Esophagus (tissue), 2 donors: ENCODE measurements around the gene OR13D1. TPM values are rescaled to one million over a fixed set of nuclear protein-coding genes. Genes with fewer than 3 reads are reported as not detected.
"Not testable (repeated sequence)": the region's sequence is repeated elsewhere in the genome, so short reads cannot be mapped to it uniquely, and the experiment has no call there.

ENCODE experiments used
- H3K27ac ChIP-seq, 2 donors: one replicate each; pipeline ENCODE4 v1.5.1; 2013; ENCODE audit warnings: low read depth in 2 of 2, mild to moderate bottlenecking in 2 of 2, inconsistent platforms in 1 of 2, low read length in 1 of 2, moderate library complexity in 1 of 2
- H3K27me3 ChIP-seq, 2 donors: one replicate each; pipeline ENCODE4 v1.6.1; 2013; ENCODE audit warnings: low read length in 2 of 2, control low read depth in 1 of 2, mild to moderate bottlenecking in 1 of 2; ENCODE audit not compliant: insufficient read depth in 2 of 2, control insufficient read depth in 1 of 2
- H3K36me3 ChIP-seq, 2 donors: one replicate each; pipeline ENCODE4 v1.6.1; 2013; ENCODE audit warnings: low read length in 1 of 2; ENCODE audit not compliant: control insufficient read depth in 2 of 2, insufficient read depth in 2 of 2
- H3K4me1 ChIP-seq, 2 donors: one replicate each; pipeline ENCODE4 v1.6.1; 2013; ENCODE audit warnings: low read length in 1 of 2; ENCODE audit not compliant: control insufficient read depth in 2 of 2, insufficient read depth in 2 of 2
- H3K4me3 ChIP-seq, 2 donors: one replicate each; pipeline ENCODE4 v1.5.1; 2013; ENCODE audit warnings: low read length in 2 of 2, mild to moderate bottlenecking in 2 of 2, low read depth in 1 of 2, moderate library complexity in 1 of 2
- H3K9me3 ChIP-seq, 2 donors: one replicate each; pipeline ENCODE4 v1.6.1; 2013; ENCODE audit warnings: mild to moderate bottlenecking in 2 of 2, low read depth in 1 of 2, low read length in 1 of 2, moderate library complexity in 1 of 2; ENCODE audit not compliant: control insufficient read depth in 2 of 2, insufficient read depth in 1 of 2
- WGBS, 2 donors: extraction: QIAGEN DNeasy Blood & Tissue Kit; methylation state at CpG; one replicate each; pipeline ENCODE4 v1.1.7; 2013; 5-methylcytosine and 5-hydroxymethylcytosine counted together
- polyA plus RNA-seq, 2 donors: library from polyadenylated mRNA; stranded (reverse); fragments of 200-250 nt; gene quantifications; one replicate each; pipeline ENCODE4 v1.2.3, GENCODE V29; 2013
- donor health status: healthy with polysubstance abuse.
- donor health status: Bipolar disorder and iron deficiency.

The OR13D1 gene
- polyA plus RNA-seq: not detected

- H3K4me1 ChIP-seq: no peaks in the 10 kb centered on the region
- 81 to 90% methylated on average over 1 of the region's 1 CpG for WGBS, 2 donors
- no peaks in the 10 kb centered on the region for H3K9me3 ChIP-seq
- no peak within 1 kb of the TSS for H3K27ac ChIP-seq
- no peak within 1 kb of the TSS for H3K4me3 ChIP-seq
- H3K27me3 ChIP-seq: no peaks in the 10 kb centered on the region
- H3K36me3 ChIP-seq: no peaks in the 10 kb centered on the region
Measured at GRCh38 chr9:104694218-104694617, at the start of gene OR13D1. TSS of gene OR13D1 (plus strand) at chr9:104694518. CDS start at chr9:104694518, 0 bp downstream.

GRCh38 chr9:104658496-104659195 lies 35.7 kb upstream of the OR13D1 start:
- Histone ChIP-seq H3K4me1 (no peaks in the 10 kb centered on the region), H3K27ac (no peak overlapping the region), H3K4me3 (no peak overlapping the region), H3K36me3 (no peaks in the 10 kb centered on the region), H3K27me3 (no peaks in the 10 kb centered on the region), H3K9me3 (no peaks in the 10 kb centered on the region)
- 61 to 66% methylated on average over 2 of the region's 2 CpGs for WGBS, 2 donors

GRCh38 chr9:104675611-104676010 lies 18.7 kb upstream of the OR13D1 start:
- WGBS, 2 donors: 57 to 69% methylated on average over 2 of the region's 2 CpGs
- Histone ChIP-seq H3K4me3 (no peak overlapping the region), H3K27ac (no peak overlapping the region), H3K27me3 (no peaks in the 10 kb centered on the region), H3K4me1 (no peaks in the 10 kb centered on the region), H3K36me3 (no peaks in the 10 kb centered on the region), H3K9me3 (no peaks in the 10 kb centered on the region)

- no peaks in the 10 kb centered on the region for H3K4me1 ChIP-seq
- no peaks in the 10 kb centered on the region for H3K27me3 ChIP-seq
- no peaks in the 10 kb centered on the region for H3K9me3 ChIP-seq
- H3K4me3 ChIP-seq: no peak overlapping the region
- 12 to 14% methylated on average over 3 of the region's 3 CpGs for WGBS, 2 donors
- no peaks in the 10 kb centered on the region for H3K36me3 ChIP-seq
- H3K27ac ChIP-seq: no peak overlapping the region
Measured at GRCh38 chr9:104682642-104683041, 11.7 kb upstream of the OR13D1 start.

GRCh38 chr9:104686081-104686480 lies 8.2 kb upstream of the OR13D1 start:
- H3K27me3 ChIP-seq: no peaks in the 10 kb centered on the region
- no peak overlapping the region for H3K27ac ChIP-seq
- H3K36me3 ChIP-seq: no peaks in the 10 kb centered on the region
- no peaks in the 10 kb centered on the region for H3K9me3 ChIP-seq
- H3K4me1 ChIP-seq: no peaks in the 10 kb centered on the region
- WGBS, 2 donors: 20 to 46% methylated on average over 2 of the region's 2 CpGs
- H3K4me3 ChIP-seq: no peak overlapping the region

GRCh38 chr9:104700306-104700705 lies 6.0 kb downstream of the OR13D1 start:
- Histone ChIP-seq H3K9me3 (no peaks in the 10 kb centered on the region), H3K4me3 (no peak overlapping the region)

GRCh38 chr9:104708737-104709136 lies 14.4 kb downstream of the OR13D1 start:
- H3K36me3 ChIP-seq, H3K27me3 ChIP-seq, H3K4me3 ChIP-seq, H3K4me1 ChIP-seq, H3K9me3 ChIP-seq, H3K27ac ChIP-seq: not testable (repeated sequence)
- WGBS, 2 donors: 34 to 48% methylated on average over 1 of the region's 1 CpG

More at GRCh38 chr9:104700306-104700705, 6.0 kb downstream of the OR13D1 start:
- no peaks in the 10 kb centered on the region for H3K4me1 ChIP-seq
- no peaks in the 10 kb centered on the region for H3K36me3 ChIP-seq
- no peaks in the 10 kb centered on the region for H3K27me3 ChIP-seq
- H3K27ac ChIP-seq: no peak overlapping the region
- WGBS, 2 donors: 79 to 85% methylated on average over 3 of the region's 3 CpGs

GRCh38 chr9:104711604-104712003 lies 17.3 kb downstream of the OR13D1 start:
- H3K36me3 ChIP-seq: no peaks in the 10 kb centered on the region
- no peak overlapping the region for H3K4me3 ChIP-seq
- no peaks in the 10 kb centered on the region for H3K4me1 ChIP-seq
- no peak overlapping the region for H3K27ac ChIP-seq
- 73 to 77% methylated on average over 4 of the region's 4 CpGs for WGBS, 2 donors
- H3K27me3 ChIP-seq: no peaks in the 10 kb centered on the region
- H3K9me3 ChIP-seq: no peaks in the 10 kb centered on the region

GRCh38 chr9:104725014-104725413 lies 30.7 kb downstream of the OR13D1 start:
- Histone ChIP-seq H3K27me3 (no peaks in the 10 kb centered on the region), H3K9me3 (peaks cover 0 to 6% of the 10 kb centered on the region in 2 donors), H3K36me3 (no peaks in the 10 kb centered on the region), H3K4me3 (no peak overlapping the region), H3K27ac (no peak overlapping the region), H3K4me1 (peaks cover 0 to 4% of the 10 kb centered on the region in 2 donors)
- WGBS, 2 donors: 85 to 92% methylated on average over 5 of the region's 5 CpGs

GRCh38 chr9:104738452-104738851 lies 44.1 kb downstream of the OR13D1 start:
- H3K9me3 ChIP-seq: no peaks in the 10 kb centered on the region
- no peaks in the 10 kb centered on the region for H3K4me1 ChIP-seq
- no peaks in the 10 kb centered on the region for H3K36me3 ChIP-seq
- 68 to 71% methylated on average over 3 of the region's 3 CpGs for WGBS, 2 donors
- no peak overlapping the region for H3K4me3 ChIP-seq
- no peak overlapping the region for H3K27ac ChIP-seq
- no peaks in the 10 kb centered on the region for H3K27me3 ChIP-seq
